PC-9 (cell line): Measurements from ENCODE around the gene MBNL1. TPM values are rescaled to one million over a fixed set of nuclear protein-coding genes. Genes with fewer than 3 reads are reported as not detected.

ENCODE experiments used
- BruUV-seq: library from RNA; stranded (reverse); fragments of 400-500 nt; replicated peaks from 2 replicates; lab custom pipeline; 2021; lab: Mats Ljungman, UMichigan
- CTCF ChIA-PET: fragments of 300-600 bp; sonication (Branson Sonifier 250); formaldehyde crosslinking; loops from one replicate; lab custom pipeline; 2022; ENCODE audit warnings: antibody characterized with exemption; lab: Charles Lee
- POLR2A ChIA-PET: fragments of 300-600 bp; sonication (Branson Sonifier 250); formaldehyde crosslinking; loops from one replicate; lab custom pipeline; 2022; ENCODE audit warnings: antibody characterized with exemption; ENCODE audit not compliant: unreplicated experiment; lab: Charles Lee
- DNase-seq, 2 experiments: peaks; one replicate each; pipeline versions ENCODE4 v3.0.0 to v3.0.0-alpha.2; 2015 to 2022; ENCODE audit warnings: mixed read lengths in 1 of 2
- H2AFZ ChIP-seq: fragments of 200-600 bp; sonication (generic); 2 replicates; pipeline ENCODE4 v1.8.1; 2017; ENCODE audit warnings: antibody characterized with exemption
- H3F3A ChIP-seq: fragments of 200-600 bp; sonication (generic); 2 replicates; pipeline ENCODE4 v1.8.1; 2017; ENCODE audit warnings: antibody characterized with exemption, mild to moderate bottlenecking, low read depth; ENCODE audit not compliant: insufficient read depth
- H3K27ac ChIP-seq: fragments of 200-600 bp; sonication (generic); 2 replicates; pipeline ENCODE4 v1.6.1; 2016; ENCODE audit warnings: mixed run types
- H3K27me3 ChIP-seq: fragments of 200-600 bp; sonication (generic); 2 replicates; pipeline ENCODE4 v1.6.1; 2016; ENCODE audit warnings: low read depth, mixed run types; ENCODE audit not compliant: insufficient read depth
- H3K36me3 ChIP-seq: fragments of 200-600 bp; sonication (generic); 2 replicates; pipeline ENCODE4 v1.6.1; 2016; ENCODE audit warnings: low read depth, mixed run types
- H3K4me1 ChIP-seq: fragments of 200-600 bp; sonication (generic); replicated peaks from 2 replicates; pipeline ENCODE4 v1.6.1; 2016; ENCODE audit warnings: mixed run types; ENCODE audit not compliant: insufficient read depth
- H3K4me2 ChIP-seq: fragments of 200-600 bp; sonication (generic); 2 replicates; pipeline ENCODE4 v1.6.1; 2017; ENCODE audit warnings: mixed run types
- H3K4me3 ChIP-seq: fragments of 200-600 bp; sonication (generic); 2 replicates; pipeline ENCODE4 v1.6.1; 2016; ENCODE audit warnings: mixed run types
- H3K79me2 ChIP-seq: fragments of 200-600 bp; sonication (generic); 2 replicates; pipeline ENCODE4 v1.6.1; 2017; ENCODE audit warnings: low read depth, mixed run types
- H3K9me2 ChIP-seq: fragments of 200-600 bp; sonication (generic); 2 replicates; pipeline ENCODE4 v1.8.1; 2017; ENCODE audit warnings: mild to moderate bottlenecking; ENCODE audit not compliant: insufficient read depth
- H3K9me3 ChIP-seq: fragments of 200-600 bp; sonication (generic); 2 replicates; pipeline ENCODE4 v1.8.1; 2016; ENCODE audit warnings: low read depth; ENCODE audit not compliant: insufficient read depth
- H4K20me1 ChIP-seq: fragments of 200-600 bp; sonication (generic); 2 replicates; pipeline ENCODE4 v1.8.1; 2017; ENCODE audit not compliant: insufficient read depth
- EZH2 ChIP-seq: fragments of 200-600 bp; sonication (generic); IDR thresholded peaks from 2 replicates; pipeline ENCODE4 v1.8.0; 2017; ENCODE audit warnings: antibody characterized with exemption, low read depth
- intact Hi-C: fragments of 100-400 bp; cut with micrococcal nuclease; formaldehyde crosslinking; loops from one replicate; pipeline ENCODE4 v1.10.0; 2022; ENCODE audit not compliant: unreplicated experiment
- total RNA-seq: library from RNA; stranded (reverse); gene quantifications from 2 replicates; pipeline ENCODE4 v1.2.3, GENCODE V29; 2021
- TF ChIP-seq, protein P1 (sequence below): fragments of 200-600 bp; sonication (generic); conservative IDR thresholded peaks from 2 replicates; pipeline ENCODE4 v1.6.1; 2017; ENCODE audit warnings: mixed run types, antibody characterized with exemption, mild to moderate bottlenecking, moderate library complexity

The MBNL1 gene
- total RNA-seq, 1 experiment from 2014 or later, result 176 TPM

DNA sequence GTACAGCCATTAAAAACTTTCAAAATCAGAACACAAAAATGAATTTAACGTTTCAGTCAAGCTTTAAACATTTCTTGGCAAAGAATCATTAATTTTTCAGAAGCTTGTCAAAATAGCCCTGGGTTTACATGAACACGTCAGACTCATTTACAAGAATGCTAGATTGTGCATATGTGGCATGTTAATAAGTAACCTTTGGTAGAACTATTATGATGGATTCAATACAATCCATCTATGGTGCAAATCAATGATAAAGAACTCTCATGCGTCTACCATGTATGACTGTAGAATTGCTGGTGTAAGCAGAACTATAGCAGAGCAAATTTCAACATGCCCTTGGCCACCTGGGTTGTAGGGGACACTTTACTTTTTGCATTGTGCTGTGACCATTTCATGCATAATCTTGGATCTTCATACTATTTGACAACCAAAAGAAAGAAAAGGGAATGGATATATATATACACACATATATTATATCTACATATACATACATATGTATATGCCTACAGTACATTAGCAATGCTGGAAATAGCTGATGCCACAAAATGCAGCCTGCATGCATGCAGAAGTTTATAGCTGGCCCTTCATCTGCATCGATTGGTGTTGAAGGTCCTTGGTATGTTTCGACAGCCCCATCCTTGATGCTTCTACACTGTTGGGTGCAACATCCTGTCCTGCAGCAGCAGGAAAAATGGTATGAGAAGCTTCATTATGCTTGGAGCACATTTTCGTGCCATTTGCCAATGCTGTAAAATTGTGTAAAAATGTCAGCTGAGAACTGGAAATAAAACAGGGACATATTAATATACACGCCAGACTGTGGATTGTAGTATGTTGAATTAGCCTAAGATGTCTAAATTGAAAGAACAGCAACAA is 189.0 kb downstream of the MBNL1 start:
- no peaks in the 10 kb centered on the region for H3K9me2 ChIP-seq
- H3K27ac ChIP-seq, result no peak overlapping the region
- H3K4me3 ChIP-seq, result no peak overlapping the region
- H3K27me3 ChIP-seq, result no peaks in the 10 kb centered on the region
- no peak for DNase-seq
- H3K36me3 ChIP-seq, result peaks cover 9% of the 10 kb centered on the region; the same call in 1 of the 2 replicates
- TF ChIP-seq EZH2, result no peak
- TF ChIP-seq, protein P1, sequence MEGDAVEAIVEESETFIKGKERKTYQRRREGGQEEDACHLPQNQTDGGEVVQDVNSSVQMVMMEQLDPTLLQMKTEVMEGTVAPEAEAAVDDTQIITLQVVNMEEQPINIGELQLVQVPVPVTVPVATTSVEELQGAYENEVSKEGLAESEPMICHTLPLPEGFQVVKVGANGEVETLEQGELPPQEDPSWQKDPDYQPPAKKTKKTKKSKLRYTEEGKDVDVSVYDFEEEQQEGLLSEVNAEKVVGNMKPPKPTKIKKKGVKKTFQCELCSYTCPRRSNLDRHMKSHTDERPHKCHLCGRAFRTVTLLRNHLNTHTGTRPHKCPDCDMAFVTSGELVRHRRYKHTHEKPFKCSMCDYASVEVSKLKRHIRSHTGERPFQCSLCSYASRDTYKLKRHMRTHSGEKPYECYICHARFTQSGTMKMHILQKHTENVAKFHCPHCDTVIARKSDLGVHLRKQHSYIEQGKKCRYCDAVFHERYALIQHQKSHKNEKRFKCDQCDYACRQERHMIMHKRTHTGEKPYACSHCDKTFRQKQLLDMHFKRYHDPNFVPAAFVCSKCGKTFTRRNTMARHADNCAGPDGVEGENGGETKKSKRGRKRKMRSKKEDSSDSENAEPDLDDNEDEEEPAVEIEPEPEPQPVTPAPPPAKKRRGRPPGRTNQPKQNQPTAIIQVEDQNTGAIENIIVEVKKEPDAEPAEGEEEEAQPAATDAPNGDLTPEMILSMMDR, result no peak
- H3K4me2 ChIP-seq, result no peak overlapping the region
- no peaks in the 10 kb centered on the region for H3F3A ChIP-seq
- CTCF ChIA-PET, result no interaction called here
- no peaks in the 10 kb centered on the region for H4K20me1 ChIP-seq
- H3K4me1 ChIP-seq, result no peaks in the 10 kb centered on the region
- BruUV-seq, result no TSS peak
- no peak overlapping the region for H2AFZ ChIP-seq
- no peaks in the 10 kb centered on the region for H3K79me2 ChIP-seq
- intact Hi-C loops, result no loop called here
- H3K9me3 ChIP-seq, result no peaks in the 10 kb centered on the region
- POLR2A ChIA-PET, result no interaction called here

DNA sequence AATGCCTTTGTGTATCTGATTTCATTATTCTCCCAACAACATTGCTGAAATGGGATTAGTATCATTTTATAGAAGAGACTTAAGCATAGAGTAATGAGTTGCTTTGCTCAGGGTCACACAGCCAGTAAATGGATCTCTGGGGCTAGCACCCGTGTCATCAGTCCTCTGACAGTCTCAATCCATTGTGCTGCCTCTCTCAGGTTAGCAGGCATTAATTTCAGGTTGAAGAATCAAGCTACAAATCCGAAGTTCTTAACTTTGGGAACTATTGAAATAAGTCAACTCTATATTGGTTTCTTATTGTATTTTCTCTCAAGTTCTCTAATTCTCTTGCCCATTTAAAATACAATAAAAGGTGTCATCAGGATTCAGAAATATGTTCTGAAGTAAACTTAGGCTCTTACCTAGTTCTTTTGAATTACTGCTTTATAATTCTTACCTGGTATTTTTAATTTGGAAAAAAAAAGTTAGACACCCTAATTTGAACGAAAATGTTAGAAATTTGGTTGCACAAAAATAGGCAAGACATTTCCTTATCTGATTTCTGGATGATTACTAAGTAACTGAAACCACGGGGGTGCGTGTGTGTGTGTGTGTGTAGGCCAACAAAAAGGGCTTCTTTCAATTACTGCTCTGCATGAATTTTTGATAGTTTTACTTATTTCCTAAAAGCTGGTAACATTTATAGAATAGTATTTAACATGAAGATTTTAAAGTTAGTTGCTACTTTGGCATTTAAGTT is 189.8 kb downstream of the MBNL1 start:
- H3K4me3 ChIP-seq, result no peak overlapping the region
- ChIA-PET POLR2A (no interaction called here), CTCF (interaction anchor here (0.6 kb wide), 1 partner anchor 1151 kb away, joined by 3 read pairs; no protein-coding TSS in a partner anchor)
- no peak overlapping the region for H3K4me2 ChIP-seq
- H3F3A ChIP-seq, result no peaks in the 10 kb centered on the region; the same call in 1 of the 2 replicates
- no peaks in the 10 kb centered on the region for H4K20me1 ChIP-seq
- no peak overlapping the region for H2AFZ ChIP-seq
- intact Hi-C loops, result no loop called here
- H3K9me2 ChIP-seq, result no peaks in the 10 kb centered on the region
- no TSS peak for BruUV-seq
- DNase-seq, result no peak
- TF ChIP-seq EZH2, result no peak
- TF ChIP-seq, protein P1, result no peak
- no peaks in the 10 kb centered on the region for H3K9me3 ChIP-seq
- H3K27ac ChIP-seq, result no peak overlapping the region
- H3K79me2 ChIP-seq, result no peaks in the 10 kb centered on the region
- H3K4me1 ChIP-seq, result no peaks in the 10 kb centered on the region
- peaks cover 8% of the 10 kb centered on the region for H3K36me3 ChIP-seq
- H3K27me3 ChIP-seq, result no peaks in the 10 kb centered on the region

DNA sequence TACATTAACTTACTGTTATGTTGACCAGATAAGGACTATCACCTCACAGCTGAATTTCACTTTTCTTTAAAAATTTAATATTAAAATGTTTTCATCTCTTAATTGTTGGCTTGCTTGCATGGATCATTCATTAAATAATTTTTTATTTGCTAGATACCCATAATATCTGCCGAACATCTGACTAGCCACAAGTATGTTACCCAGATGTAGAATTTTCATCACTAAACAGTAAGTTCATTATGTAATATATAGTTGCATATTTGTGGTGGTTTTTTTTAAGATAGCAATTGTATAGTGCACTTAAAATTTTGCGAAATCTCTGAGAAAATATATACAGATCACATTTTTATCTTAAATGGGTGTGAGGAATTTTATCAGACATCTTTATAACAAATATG is 190.4 kb downstream of the MBNL1 start:
- no peak overlapping the region for H2AFZ ChIP-seq
- no TSS peak for BruUV-seq
- H3K4me1 ChIP-seq, result no peaks in the 10 kb centered on the region
- H3K79me2 ChIP-seq, result no peaks in the 10 kb centered on the region
- no peaks in the 10 kb centered on the region for H3K9me2 ChIP-seq
- no peaks in the 10 kb centered on the region for H3K9me3 ChIP-seq
- no peaks in the 10 kb centered on the region for H4K20me1 ChIP-seq
- TF ChIP-seq EZH2, result no peak
- TF ChIP-seq, protein P1, result no peak
- intact Hi-C loops, result no loop called here
- DNase-seq, result no peak
- no peaks in the 10 kb centered on the region for H3K27me3 ChIP-seq
- H3F3A ChIP-seq, result no peaks in the 10 kb centered on the region; the same call in 1 of the 2 replicates
- H3K36me3 ChIP-seq, result peaks cover 12% of the 10 kb centered on the region
- no peak overlapping the region for H3K4me3 ChIP-seq
- ChIA-PET CTCF (interaction anchor here (0.6 to 0.7 kb wide), 2 partner anchors 1150 to 1306 kb away, joined by 3 read pairs; no protein-coding TSS in a partner anchor), POLR2A (no interaction called here)
- H3K4me2 ChIP-seq, result no peak overlapping the region
- no peak overlapping the region for H3K27ac ChIP-seq
